22Rv1 (cell line): ENCODE measurements around the gene KCNIP4.

Experiments
- CTCF ChIP-seq: fragments of 450-650 bp; IDR thresholded peaks from 2 replicates; pipeline ENCODE4 v1.5.1; 2017; ENCODE audit warnings: mild to moderate bottlenecking
- ZFX ChIP-seq: fragments of 450-650 bp; IDR thresholded peaks from 2 replicates; pipeline ENCODE4 v1.6.1; 2017; ENCODE audit warnings: antibody characterized with exemption, borderline replicate concordance

- TF ChIP-seq CTCF (no peak), ZFX (no peak)
Measured at GRCh38 chr4:20895208-20895607, 1053.4 kb downstream of the KCNIP4 start.
